ENCODE data around the gene CA12.
"Not testable (repeated sequence)": the region's sequence is repeated elsewhere in the genome, so short reads cannot be mapped to it uniquely, and the experiment has no call there.

The CA12 gene

DNA sequence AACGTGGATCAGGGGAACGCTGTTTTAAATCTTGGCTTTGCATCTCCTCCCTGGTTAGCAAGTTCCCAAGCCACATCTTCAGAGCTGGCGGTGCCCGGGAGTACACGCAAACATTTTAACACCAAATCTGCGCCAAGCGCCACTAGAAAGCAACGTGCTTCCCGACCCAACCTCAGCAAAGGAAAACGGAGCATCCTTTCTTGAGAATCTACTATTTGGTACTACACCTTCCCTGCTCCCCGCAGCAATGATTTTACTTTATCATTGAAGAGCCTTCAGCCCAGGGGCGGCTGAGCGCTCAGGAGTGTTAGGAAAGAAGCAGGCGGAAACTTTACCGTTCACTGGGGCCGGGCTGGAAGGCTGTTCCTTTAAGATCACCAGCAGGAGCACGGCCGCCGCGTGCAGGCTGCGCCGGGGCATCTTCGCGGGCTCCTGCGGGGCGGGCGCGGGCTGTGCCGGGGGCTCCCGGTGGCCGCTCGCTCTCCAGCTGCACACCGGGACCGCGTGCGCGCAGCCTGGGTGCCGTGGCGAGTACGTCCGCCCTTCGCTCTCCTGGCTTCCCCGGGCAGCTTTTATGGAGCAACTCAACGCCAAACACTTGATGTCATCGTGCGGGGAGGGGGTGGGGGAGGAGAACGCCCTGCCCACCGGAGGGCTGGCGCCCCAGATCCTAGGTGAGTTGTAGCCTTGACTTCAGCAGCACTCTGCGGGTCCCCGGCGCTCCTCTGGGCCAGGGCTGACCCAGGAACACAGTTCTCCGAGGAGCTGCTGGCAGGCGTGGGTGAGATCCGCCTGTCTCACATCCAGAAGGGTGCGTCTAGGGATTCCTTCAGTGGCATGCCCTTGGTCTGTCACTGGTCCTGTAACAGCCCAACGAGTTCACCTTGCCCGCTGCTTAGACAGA is at the start of gene CA12:
Gene CA12 (minus strand): TSS at position 546 of the 904 bp plus-strand sequence. CDS start 126 bp downstream, at position 420.
- DNase-seq: no peak

DNA sequence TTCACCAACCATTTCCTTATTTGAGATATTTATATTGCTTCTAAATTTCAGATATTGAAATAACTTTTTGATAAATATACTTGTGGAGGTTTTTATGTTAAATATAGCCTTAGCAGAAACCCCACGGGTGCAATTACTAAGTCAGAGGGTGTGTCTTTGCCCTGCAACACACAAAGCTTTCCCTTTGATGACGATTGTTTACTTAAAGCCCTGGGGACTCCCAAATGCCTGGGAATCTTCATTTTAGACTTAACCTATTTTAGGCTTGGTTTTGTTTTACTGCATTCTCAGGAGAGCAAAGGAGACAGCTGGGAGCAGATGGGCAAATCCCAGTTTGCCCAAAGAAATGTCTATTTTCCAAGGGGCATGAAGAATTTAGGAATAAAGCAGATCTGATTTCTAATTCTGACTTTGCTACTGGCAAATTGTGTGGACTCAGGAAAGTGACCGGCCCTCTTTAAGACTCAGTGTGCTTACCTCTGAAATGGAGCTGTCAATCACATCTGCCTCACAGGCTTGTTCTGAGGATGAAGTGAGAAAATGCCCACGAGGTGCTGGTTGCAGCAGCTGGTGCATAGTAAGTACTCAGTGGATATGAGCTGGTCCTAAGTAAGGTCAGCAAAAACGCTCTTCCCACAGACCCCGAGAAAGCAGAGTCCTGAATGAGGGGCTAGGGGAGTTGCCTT is 49.3 kb upstream of the CA12 start:
- DNase-seq: no peak

GRCh38 chr15:63426552-63426951 is 44.9 kb upstream of the CA12 start:
- no peak for DNase-seq

- no peak for DNase-seq
Observed at GRCh38 chr15:63425426-63425985, 43.9 kb upstream of the CA12 start.

GRCh38 chr15:63422891-63423590 is 41.4 kb upstream of the CA12 start:
- DNase-seq: no peak

DNA sequence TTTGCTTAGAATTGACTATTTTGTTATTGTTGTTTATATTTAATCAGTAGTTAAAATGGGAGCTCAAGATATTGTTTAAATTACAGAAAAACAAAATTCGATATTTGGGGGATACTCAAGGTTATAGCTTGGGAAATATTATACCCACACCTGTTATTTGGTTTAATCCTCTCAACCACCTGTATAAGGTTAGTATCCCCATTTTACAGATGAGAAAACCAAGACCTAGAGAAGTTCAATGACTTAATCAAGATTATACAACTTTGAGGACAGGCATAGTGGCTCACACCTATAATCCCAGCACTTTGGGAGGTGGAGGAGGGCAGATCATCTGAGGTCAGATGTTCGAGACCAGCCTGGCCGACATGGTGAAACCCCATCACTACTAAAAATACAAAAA is 39.8 kb upstream of the CA12 start:
- no peak for DNase-seq

DNA sequence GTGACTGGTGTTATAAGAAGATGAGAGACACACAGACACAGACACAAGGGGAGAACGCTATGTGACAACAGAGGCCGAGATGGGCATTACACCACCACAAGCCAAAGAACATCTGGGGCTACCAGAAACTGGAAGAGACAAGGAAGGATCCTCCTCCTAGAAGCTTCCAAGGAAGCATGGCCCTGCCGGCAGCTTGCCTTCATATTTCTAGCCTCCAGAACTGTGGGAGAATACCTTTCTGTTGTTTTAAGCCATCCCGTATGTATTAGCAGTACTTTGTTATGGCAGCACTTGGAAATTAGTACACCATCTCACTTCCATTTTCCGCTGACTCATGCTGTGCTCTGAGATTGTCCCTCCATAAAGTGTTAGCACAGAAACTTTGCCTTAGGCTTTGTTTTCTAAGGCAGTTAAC is 38.7 kb upstream of the CA12 start:
- DNase-seq: no peak

- DNase-seq: no peak
Observed at GRCh38 chr15:63418811-63419210, 37.2 kb upstream of the CA12 start.

GRCh38 chr15:63417721-63418120 is 36.1 kb upstream of the CA12 start:
- no peak for DNase-seq

GRCh38 chr15:63417274-63417673 is 35.6 kb upstream of the CA12 start:
- not testable (repeated sequence) for DNase-seq

DNA sequence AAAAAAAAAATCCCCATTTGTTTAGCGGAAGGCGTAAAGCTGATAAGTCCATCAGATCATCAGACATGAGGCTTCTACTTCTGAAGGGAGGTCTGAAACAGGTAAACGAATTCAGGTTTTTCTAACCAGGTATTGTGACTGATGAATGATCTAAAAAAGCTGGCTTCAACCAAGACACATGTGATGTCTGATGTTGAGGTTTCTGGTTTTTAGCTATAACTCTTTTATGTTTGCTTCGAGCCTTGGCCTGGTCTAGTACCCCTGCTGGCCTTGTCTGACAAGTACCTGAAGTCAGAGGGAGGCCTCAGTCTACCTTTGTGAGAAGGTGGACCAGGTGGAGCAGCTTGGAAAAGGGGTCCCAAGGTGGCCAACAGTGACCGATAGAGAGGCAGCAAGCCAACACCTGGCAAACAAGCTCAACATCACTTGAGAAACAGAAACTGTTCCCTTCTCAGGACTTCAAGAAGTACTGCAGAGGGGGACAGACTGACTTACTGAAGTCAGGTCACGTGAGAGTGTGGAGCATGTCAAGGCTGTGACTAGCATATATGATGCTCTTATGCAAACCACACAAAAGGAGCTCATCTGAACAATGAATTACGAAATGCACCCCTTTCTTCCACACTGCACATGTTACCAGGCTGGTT is 33.0 kb upstream of the CA12 start:
- DNase-seq: no peak

GRCh38 chr15:63412551-63412950 is 30.9 kb upstream of the CA12 start:
- no peak for DNase-seq

GRCh38 chr15:63411866-63412265 is 30.2 kb upstream of the CA12 start:
- no peak for DNase-seq

DNA sequence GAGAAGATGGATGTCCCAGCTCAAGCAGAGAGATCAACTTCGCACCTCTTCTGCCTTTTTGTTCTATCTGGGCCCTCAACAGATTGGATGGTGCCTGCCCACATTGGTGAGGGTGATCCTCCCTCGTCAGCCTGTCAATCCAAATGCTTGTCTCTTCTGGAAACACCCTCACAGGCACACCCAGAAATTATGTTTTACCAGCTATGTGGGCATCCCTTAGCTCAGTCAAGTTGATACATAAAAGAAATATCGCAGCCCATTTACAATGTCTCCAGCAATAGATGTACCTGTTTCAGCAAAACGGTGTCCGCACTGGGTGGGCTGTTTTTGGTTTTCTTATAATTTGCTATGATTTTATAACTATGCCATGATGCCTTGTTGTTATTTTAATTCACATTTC is 27.5 kb upstream of the CA12 start:
- DNase-seq: no peak

- DNase-seq: no peak
Observed at GRCh38 chr15:63408524-63408923, 26.9 kb upstream of the CA12 start.

- no peak for DNase-seq
Observed at GRCh38 chr15:63407612-63408011, 26.0 kb upstream of the CA12 start.

GRCh38 chr15:63405683-63406390 is 24.2 kb upstream of the CA12 start:
- DNase-seq: no peak

DNA sequence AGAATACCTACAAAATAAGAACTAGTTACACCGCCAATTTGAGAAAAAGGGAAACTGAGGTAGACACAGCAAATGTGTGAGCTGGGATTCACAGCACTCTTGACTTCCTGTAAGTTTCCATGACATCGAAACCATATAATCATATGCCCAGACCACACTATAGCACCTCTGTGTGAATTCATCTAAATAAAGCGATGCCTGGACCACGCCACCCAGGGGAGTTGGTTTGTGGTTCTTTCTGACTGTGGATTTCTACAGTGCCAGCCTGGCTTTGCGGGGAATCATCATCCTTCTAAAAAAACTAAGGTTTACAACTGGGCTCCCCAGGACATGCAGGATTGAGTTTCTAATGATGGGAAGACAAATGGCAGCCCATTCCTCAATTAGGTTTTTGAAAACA is 23.5 kb upstream of the CA12 start:
- DNase-seq: no peak

- no peak for DNase-seq
Observed at GRCh38 chr15:63403254-63403945, 21.8 kb upstream of the CA12 start.

GRCh38 chr15:63402498-63403253 is 21.0 kb upstream of the CA12 start:
- no peak for DNase-seq

Measured in activated CD4-positive, CD25-positive, alpha-beta regulatory T cell treated with anti-CD3 and anti-CD28 coated beads, Interleukin-2, amount 50 U/mL, for 72 hours (primary cell).